HG03571 (cell line): ENCODE data around the gene TECPR1.

Source experiments
- ATAC-seq: cut with Tn5 transposase; IDR thresholded peaks from one replicate; pipeline ENCODE4 v1.9.1; 2021; ENCODE audit not compliant: unreplicated experiment

The TECPR1 gene

GRCh38 chr7:98193474-98194180, 58.4 kb downstream of the TECPR1 start:
- no peak for ATAC-seq

GRCh38 chr7:98192781-98193457, 59.1 kb downstream of the TECPR1 start:
- ATAC-seq = no peak

- ATAC-seq = no peak
Measured at GRCh38 chr7:98191668-98192431, 60.2 kb downstream of the TECPR1 start.

GRCh38 chr7:98189559-98189958, 62.5 kb downstream of the TECPR1 start:
- no peak for ATAC-seq

GRCh38 chr7:98187138-98187502, 64.9 kb downstream of the TECPR1 start:
- no peak for ATAC-seq

- ATAC-seq = no peak
Measured at GRCh38 chr7:98186452-98187137, 65.4 kb downstream of the TECPR1 start.

GRCh38 chr7:98185101-98185500, 66.9 kb downstream of the TECPR1 start:
- ATAC-seq = no peak

GRCh38 chr7:98180751-98181150, 71.3 kb downstream of the TECPR1 start:
- ATAC-seq = no peak

GRCh38 chr7:98178762-98179490, 73.1 kb downstream of the TECPR1 start:
- no peak for ATAC-seq

GRCh38 chr7:98178321-98178720, 73.7 kb downstream of the TECPR1 start:
- ATAC-seq = no peak

GRCh38 chr7:98177553-98177952, 74.5 kb downstream of the TECPR1 start:
- no peak for ATAC-seq

- no peak for ATAC-seq
Measured at GRCh38 chr7:98175260-98175940, 76.6 kb downstream of the TECPR1 start.

GRCh38 chr7:98174334-98175259, 77.4 kb downstream of the TECPR1 start:
- ATAC-seq = no peak

- no peak for ATAC-seq
Measured at GRCh38 chr7:98171449-98171848, 80.6 kb downstream of the TECPR1 start.

- no peak for ATAC-seq
Measured at GRCh38 chr7:98170966-98171365, 81.1 kb downstream of the TECPR1 start.

GRCh38 chr7:98168904-98169621, 83.0 kb downstream of the TECPR1 start:
- no peak for ATAC-seq

GRCh38 chr7:98168181-98168903, 83.7 kb downstream of the TECPR1 start:
- ATAC-seq = no peak

GRCh38 chr7:98167653-98168052, 84.4 kb downstream of the TECPR1 start:
- ATAC-seq = no peak
